Erythroblast (primary cell): ENCODE results near the gene FOXP1.

Experiments used
- GATA1 ChIP-seq: IDR thresholded peaks from 2 replicates; pipeline ENCODE4 v1.6.1; 2011; ENCODE audit warnings: low read depth, mild to moderate bottlenecking, control low read depth, low read length, moderate library complexity
- POLR2A ChIP-seq: IDR thresholded peaks from 2 replicates; pipeline ENCODE4 v1.6.1; 2011; ENCODE audit warnings: mild to moderate bottlenecking, low read length

DNA sequence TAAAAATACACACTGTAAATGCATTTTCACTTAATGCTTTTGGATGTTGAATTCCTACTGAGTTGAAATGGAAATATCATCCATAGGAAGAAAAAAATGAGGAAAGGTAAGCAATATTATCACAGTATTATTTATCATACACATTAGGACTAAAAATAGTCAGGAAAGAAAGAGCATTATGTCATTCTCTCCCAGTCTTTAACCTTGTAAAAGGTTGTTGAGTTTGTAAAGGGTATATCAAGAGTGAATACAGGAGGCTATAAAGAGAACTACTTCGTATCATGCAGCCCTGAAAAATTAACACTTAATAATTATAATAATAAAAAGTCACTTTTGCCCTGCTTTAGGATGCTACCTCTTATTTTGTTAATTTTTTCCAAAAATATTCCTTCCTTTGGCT, 395.8 kb downstream of the FOXP1 start:
- TF ChIP-seq POLR2A (no peak), GATA1 (no peak)
